AG10803 (cell line): Measurements from ENCODE around the gene BLTP1.
A peak's percentile ranks its signal among the peaks of the same experiment; 100 is the strongest.

Experiments used
- DNase-seq: peaks from one replicate; pipeline ENCODE4 v3.0.0; 2010; ENCODE audit warnings: low read depth
- H3K4me3 ChIP-seq: 2 replicates; pipeline ENCODE4 v1.5.1; 2011; ENCODE audit warnings: mild to moderate bottlenecking, low read length, control low read depth
- CTCF ChIP-seq: conservative IDR thresholded peaks from 2 replicates; pipeline ENCODE4 v1.5.1; 2011; ENCODE audit warnings: mild to moderate bottlenecking, low read length, control low read depth, inconsistent platforms

The BLTP1 gene

GRCh38 chr4:122140834-122141233, 11.3 kb upstream of the BLTP1 start:
- DNase-seq, result no peak
- no peak overlapping the region for H3K4me3 ChIP-seq
- no peak for TF ChIP-seq CTCF

- H3K4me3 ChIP-seq, result no peak overlapping the region
- no peak for DNase-seq
- TF ChIP-seq CTCF, result no peak
These were observed 9.4 kb upstream of the BLTP1 start for GRCh38 chr4:122142687-122143086.

- H3K4me3 ChIP-seq, result no peak overlapping the region
- DNase-seq, result no peak
- TF ChIP-seq CTCF, result no peak
These were observed 5.5 kb upstream of the BLTP1 start for GRCh38 chr4:122146652-122147051.

GRCh38 chr4:122150931-122151330, 1.2 kb upstream of the BLTP1 start:
- H3K4me3 ChIP-seq, result no peak overlapping the region
- DNase-seq, result no peak
- no peak for TF ChIP-seq CTCF

GRCh38 chr4:122152711-122153226, 638 bp downstream of the BLTP1 start:
- peak; percentile 22 for DNase-seq
- no peak for TF ChIP-seq CTCF

GRCh38 chr4:122156819-122157218, 4.7 kb downstream of the BLTP1 start:
- no peak overlapping the region for H3K4me3 ChIP-seq
- DNase-seq, result no peak
- no peak for TF ChIP-seq CTCF

More at GRCh38 chr4:122152711-122153226, 638 bp downstream of the BLTP1 start:
- peak overlapping the region; percentile 99 for H3K4me3 ChIP-seq

- no peak for DNase-seq
- TF ChIP-seq CTCF, result no peak
- H3K4me3 ChIP-seq, result no peak overlapping the region
These were observed 11.2 kb downstream of the BLTP1 start for GRCh38 chr4:122163301-122163700.
